SKM-1 (cell line): ENCODE measurements around the gene CCDC17.

Source experiments
- DNase-seq: peaks from one replicate; lab custom pipeline; 2025; ENCODE audit not compliant: unreplicated experiment; lab: John Stamatoyannopoulos, UW

CCDC17 gene

GRCh38 chr1:45584351-45585109, 39.3 kb downstream of the CCDC17 start:
- DNase-seq = peak; percentile 78

GRCh38 chr1:45583666-45584350, 40.0 kb downstream of the CCDC17 start, which contains the start of gene NASP:
Gene NASP (plus strand): TSS chr1:45584041. CDS start chr1:45584147, 106 bp downstream.
- DNase-seq = peak; percentile 84

- DNase-seq = peak; percentile 97
Observed at GRCh38 chr1:45583264-45583665, 40.6 kb downstream of the CCDC17 start.

GRCh38 chr1:45574105-45574626, 49.7 kb downstream of the CCDC17 start:
- no peak for DNase-seq

GRCh38 chr1:45573231-45573804, 50.5 kb downstream of the CCDC17 start:
- no peak for DNase-seq

GRCh38 chr1:45570631-45571030, 53.2 kb downstream of the CCDC17 start:
- no peak for DNase-seq
